SW 1271 (cell line): ENCODE data around the gene FAM200C.
A peak's percentile ranks its signal among the peaks of the same experiment; 100 is the strongest.

ENCODE experiments used
- DNase-seq, 2 experiments: peaks; one replicate each; lab custom pipeline; 2025; lab: John Stamatoyannopoulos, UW

FAM200C gene

DNA sequence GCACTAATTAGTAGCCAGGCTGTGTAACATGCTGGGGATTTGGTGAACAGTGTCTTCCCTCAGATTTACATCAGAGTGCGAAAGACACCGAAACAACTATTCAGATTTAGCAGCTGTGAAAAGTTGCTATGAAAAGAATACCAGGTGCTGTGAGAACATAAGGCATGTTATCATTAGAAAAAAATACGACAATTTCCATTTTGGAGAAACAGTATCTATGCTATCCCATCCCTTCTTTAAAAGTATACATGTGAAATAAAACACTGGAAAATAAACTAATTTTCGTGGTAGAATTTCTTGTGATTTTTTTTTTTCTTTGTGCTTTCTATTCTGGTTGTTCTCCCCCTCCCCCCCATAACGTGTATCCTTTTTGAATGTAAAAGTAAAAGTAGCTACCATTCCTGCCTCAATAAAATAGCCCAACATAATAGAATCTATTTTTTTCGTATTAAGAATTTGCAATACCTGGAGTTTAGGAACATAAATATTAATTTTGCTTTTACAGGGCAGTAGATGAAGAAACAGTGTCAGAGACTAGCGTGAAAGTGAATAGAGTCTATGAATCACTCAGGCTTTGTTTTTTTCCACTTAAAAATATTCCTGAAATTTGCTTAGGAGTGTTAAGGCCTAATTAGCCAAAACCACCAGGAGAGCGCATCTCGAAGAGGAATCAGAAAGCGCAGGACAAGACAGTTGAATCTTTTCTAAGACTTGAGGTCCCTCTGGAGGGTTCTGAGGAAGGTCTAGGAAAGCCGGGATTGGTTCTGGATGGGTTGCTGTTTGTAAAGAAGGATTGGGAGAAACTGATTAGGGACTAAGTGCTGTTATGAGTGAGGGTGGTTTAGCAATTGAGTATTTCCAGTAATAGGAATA lies 19.8 kb upstream of the FAM200C start:
- no peak for DNase-seq

DNA sequence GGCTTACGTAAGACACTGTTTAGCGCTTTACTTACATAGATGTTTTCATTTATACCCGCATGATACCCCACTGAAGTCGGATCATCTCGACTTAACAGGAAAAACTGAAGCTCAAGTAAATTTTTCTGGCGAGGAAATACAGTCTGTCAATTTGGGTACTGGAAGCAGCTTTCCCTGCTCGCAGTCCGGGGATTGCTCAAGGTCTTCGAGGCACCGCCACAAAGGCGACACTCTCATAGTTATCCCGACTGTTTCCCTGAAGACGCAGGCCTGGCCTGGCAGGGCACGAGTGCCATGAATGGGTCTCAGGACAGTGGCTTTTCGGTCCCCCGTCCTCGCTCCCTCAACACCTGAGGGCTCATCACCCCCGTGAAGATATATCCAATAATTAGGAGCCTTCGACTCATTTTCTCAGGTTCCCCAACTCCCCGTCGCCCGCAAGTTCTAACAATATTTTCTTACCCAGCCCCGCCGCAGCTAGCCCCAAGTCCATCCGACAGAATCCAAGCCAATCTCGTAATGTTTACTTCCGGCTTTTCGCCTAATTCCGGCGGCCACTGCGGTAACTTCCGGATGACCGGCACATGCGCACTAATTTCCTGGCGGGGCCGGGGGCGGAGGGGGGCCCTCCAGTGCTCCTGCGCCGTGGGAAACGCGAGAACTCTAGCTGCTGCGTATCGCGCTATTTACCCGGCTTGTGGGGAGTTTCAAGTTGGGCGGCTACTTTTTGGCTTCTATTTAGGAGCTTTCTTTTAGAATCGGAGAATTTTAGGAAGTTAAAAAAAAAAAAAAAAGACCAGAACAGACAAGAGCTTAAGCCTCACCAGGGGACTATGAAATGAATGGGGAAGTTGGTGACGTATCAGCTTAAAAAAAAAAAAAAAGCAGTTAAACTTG lies 19.0 kb upstream of the FAM200C start, which contains the start of gene SLU7:
TSS of gene SLU7 (minus strand) at position 521 of the 897 bp plus-strand sequence. CDS start 3,787 bp downstream, outside the sequence.
- DNase-seq: peak; percentile 86 to 96

DNA sequence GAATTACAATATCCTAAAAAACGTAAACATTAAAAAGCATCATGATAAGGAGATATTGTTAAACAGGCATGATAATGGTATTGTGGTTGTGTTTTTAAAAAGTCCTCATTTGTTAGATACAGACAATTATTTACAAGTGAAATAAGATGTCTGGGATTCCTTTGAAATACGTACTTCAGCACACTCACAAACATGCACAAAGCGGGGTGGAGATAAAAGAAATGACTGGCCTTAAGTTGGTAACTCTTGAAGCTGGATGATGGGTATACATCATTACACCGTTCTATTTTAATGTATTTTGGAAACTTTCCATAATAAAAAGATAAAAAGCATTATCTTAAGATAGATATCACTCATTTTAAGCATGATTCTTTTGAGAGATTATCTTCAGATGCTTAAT lies 1.0 kb downstream of the FAM200C start:
- DNase-seq: no peak

DNA sequence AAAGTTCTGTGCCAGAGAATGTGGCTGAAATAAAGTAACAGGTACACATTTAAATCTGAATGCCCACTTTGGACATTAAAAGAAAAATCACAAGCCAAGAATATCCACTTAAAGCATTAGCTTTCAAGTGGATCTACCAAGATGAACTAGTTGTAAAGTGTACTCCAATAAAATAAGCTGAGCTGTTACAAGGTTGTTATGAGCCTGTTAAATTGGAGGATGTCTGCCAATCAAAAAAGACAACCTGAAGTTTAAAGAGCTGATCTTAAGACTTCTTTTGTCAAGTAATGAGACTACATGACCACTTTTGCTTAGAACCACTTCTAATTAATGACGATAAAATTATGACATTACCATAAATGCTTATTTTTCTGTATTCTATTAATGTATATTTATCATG lies 2.4 kb downstream of the FAM200C start:
- DNase-seq: no peak

DNA sequence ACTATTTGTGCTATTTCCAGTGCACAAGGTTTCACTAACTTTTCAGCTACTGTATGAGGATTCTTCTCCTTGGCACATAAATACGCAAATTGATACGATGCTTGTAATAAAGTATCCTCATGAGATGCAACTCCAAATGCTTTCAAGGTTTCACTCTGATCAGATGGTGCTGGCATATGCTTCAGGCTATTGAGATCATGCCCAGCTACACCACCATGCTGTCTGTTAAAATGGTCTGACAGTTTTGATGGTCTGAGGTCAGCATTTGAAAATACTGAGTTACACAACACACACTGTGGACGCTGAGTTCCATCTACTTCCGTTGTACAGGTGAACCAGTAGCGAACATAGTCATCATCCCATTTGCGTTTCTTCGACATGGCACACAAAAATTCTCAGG lies 4.7 kb downstream of the FAM200C start:
- no peak for DNase-seq

DNA sequence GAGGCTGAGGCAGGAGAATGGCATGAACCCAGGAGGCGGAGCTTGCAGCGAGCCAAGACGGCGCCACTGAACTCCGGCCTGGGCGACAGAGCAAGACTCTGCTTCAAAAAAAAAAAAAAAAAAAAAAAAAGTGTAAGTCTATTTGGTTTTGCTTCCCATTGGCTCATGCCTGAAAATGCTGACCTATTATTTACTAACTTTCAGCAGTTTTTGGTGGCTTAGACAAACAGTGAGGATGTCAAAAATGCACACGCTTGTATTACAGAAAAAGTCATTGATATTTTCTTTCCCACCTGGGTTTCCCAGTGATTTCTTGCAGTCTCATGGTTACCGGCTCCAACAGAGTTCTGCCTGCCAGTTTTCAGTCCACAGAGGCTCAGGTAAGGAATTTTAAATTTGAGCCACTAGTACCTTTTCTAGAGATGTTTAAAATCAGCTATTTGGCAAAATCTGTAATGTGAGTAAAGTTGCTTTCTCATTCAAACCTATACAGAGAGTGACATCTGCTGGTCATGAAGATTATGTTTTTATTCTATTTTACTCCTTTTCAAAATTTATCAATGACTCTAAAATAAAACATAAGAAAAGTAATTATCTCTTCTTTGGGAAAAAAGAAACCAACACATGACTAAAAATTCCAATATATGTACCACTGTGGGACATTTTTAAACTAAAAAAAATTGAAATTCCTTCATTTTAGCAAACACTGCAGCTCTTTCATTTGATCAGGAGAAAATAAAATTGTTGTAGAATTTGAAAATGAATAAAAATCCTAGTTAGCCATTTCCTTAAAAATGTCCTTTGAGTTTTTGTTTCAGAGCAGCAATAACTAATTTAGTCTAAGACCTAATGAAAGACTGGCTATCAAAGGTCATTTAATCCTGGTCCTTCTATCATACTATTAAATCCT lies 8.8 kb downstream of the FAM200C start:
- peak in 1 of 2 experiments; percentile 65 for DNase-seq

DNA sequence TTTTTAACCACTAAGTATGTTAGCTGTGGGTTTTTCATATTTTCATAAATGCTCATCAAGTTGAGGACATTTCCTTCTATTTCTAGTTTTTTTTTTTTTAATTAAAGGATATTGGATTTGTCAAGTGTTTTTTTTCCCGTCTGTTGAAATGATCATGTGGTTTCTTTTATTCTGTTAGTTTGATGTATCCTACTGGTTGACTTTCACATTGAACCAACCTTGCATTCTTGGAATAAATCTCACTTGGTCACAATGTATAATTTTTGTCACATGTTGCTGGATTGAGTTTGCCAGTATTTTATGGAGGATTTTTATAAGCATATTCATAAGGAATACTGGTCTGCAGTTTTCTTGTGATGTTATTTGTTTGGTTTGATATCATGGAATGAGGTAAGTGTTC lies 12.4 kb downstream of the FAM200C start:
- no peak for DNase-seq

DNA sequence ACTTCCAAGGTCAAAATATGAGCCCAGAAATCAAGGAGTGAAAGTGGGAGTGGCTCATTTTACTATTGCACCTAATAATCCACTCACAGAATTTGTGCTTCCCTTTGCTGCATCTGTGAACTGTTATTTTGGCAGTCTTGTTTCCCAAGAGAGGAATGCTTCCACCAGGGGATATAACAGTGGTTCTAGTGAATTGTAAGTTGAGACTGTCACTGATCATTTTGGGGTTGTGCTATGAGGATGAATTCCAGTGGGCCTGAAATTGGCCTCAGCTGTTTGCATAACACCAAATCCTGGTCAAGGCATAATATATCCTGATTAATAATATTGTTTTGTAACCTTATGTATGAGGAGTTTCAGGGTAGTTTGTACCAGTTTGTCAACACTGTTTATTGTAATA lies 14.4 kb downstream of the FAM200C start:
- no peak for DNase-seq

DNA sequence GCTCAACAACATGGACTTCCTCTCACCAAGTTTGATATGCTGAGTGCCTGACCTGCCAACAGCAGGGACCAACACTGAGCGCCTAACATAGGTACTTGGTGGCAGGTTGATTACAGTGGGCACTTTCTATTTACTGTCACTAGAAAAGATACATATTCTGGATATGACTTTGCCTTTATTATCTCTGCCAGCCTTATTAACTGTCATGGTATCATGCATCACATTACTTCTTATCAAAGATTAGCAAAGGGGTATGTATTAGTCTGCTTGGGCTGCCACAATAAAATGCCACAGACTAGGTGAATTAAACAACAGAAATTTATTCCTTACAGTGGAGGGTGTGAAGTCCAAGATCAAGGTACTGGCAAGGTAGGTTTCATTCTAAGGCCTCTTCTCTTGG lies 15.2 kb downstream of the FAM200C start:
- DNase-seq: no peak

DNA sequence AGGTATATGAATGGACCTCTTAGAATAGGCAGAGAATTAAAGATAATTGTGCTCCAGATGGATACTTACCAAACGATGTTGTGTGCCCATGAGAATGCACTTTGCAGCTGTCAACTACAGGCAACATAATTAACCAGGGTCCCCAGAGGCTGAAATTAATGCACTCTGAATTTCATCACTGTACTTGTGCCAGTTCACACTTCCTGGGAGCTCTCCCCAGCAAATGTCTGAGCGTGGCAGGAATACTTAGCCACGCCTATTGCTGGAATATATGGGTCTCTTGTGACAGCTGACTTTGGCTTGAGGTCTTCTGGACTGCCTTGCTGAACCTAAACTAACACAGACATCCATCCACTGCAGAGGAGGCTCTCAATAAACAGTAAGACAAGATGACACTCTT lies 17.5 kb downstream of the FAM200C start:
- no peak for DNase-seq

DNA sequence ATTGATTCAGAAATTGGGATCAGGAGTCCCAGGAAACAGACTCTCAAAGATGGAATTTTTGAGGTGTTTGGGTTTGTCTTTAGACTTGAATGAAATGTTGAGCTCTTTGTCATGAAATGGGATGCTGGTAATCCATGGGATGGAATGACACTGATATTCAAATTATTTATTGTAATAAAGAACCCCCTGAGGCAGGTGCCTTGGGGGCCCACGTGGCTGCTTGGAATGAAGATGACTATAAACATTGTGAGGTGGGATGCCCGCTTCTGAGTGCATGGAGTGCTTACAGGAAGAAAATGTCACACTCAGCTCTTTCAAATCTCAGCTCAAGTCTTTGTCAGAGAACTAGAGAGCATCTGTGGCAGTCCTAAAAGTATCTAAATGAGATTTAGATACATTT lies 19.8 kb downstream of the FAM200C start:
- DNase-seq: no peak

DNA sequence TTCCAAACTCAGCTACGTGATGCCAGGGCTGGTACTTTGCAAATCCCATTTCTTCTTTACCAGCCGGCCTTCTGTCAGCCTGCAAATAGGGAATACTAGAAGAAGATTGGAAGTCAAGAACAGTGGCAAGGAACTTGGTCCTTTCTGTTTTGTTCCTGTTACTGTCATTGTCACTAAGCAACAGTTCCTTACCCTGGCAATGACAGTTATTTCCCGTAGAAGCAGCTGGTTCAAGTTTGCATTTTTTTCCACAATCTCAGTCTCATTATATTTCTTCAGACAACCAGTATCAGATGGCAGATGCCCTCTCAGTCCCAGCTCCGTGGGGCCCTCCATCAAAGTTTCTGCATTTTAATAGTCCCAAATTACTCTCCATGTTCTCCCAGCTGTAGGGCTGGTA lies 20.3 kb downstream of the FAM200C start:
- no peak for DNase-seq

DNA sequence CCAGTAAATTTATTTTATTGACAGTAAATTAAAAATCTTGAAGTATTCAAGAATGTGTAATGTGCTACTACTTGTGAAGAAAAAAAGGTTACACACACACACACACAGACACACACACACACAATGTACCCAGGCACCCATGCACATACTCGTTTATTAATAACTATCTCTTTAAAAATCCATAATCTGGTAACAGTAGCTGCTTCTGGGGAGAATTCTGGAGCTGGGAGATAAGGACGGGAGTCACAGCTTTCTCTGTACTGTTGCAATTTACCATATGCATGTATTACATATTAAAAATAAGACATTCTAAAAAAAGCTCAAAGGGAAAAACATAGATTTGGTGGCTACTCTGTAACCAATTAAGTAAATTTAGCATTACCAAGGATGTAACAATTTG lies 21.5 kb downstream of the FAM200C start:
- DNase-seq: no peak

DNA sequence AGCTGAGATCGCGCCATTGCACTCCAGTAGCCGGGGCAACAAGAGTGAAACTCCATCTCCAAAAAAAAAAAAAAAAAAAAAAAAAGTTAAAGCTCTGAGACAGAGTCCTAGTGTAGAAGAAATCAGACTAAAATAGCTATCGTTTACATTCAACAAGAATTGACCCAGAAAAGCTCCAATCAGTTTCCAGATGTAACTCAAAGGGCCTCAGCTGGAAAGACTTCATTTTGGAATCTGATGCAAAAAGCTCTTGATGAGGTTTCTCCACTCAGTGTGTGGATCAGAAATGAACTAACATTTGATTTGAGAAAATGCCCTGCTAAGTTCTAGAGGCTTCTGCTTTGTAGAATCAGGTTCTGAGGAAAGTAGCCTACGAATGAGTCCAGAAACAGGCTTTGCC lies 22.2 kb downstream of the FAM200C start:
- no peak for DNase-seq

DNA sequence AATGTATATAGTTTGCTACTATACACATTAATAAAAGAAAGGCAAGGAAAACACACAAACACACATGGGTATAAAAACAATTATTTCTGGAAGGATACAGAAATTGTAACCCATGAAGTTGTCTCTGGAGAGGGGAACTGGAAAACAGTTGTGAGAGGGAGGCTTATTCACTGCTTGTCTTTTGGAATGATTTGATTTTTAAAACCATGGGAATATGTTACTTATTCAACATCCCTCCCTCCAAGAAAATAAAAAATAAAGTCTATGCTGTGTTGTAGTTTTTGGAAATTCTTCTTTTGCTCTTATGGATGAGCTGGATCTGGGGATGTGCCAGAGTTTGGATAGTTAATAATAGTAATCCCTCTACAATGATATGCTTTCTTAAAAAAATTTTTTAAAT lies 23.4 kb downstream of the FAM200C start:
- no peak for DNase-seq

DNA sequence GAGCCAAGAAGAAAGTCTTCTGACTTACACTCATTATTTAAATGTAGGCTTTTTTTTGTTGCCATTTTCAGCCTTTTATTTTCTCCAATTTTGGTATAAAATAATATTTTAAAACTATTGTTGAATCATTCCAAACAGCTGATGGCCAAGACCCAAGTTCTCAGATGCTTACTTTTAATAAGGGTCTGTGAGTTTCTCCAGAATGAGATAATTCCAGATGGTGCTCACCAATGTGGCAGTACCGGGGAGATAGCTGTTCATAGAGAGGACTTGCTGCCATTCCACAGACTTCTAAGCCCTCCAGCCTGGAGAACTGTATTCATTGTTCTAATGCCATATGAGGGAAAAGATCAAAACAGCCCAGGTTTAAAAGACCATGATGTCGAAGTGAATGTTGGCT lies 24.2 kb downstream of the FAM200C start:
- no peak for DNase-seq

DNA sequence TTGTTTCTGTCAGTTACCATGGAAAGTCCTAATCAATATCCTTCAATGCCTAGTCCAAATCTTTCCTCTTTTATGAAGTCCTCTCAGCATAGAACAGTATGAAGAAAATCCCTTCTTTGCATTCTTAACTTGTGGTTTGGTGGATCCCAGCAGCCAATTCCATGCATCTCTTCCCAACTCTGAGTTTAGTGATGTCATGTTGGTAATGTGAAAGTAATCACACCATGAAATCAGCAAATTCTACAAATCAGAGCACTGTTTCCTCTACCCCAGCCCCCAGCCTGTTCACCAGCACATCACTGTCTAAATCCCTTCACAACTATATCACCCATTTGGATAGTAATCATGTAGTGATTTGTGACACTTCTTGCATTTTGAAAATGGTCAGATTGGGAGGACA lies 24.7 kb downstream of the FAM200C start:
- no peak for DNase-seq

DNA sequence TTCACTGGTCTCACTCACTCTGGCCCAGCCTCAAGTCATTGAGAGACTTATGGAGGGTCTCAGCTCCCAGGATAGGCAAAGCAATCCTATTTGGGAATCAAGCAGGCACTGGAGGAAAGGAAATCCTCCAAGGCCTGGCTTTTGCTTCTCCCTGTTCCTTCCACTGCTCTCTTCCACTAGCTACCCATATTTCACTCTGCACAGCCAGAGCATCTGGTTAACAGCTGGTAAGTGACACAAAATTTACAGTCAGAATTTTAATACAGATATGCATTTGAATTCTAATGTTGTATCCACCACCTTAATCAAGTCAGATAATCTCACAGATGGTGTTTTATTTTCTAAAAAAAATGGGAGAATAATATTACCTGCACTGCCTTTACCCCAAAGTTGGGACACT lies 28.6 kb downstream of the FAM200C start:
- DNase-seq: no peak

DNA sequence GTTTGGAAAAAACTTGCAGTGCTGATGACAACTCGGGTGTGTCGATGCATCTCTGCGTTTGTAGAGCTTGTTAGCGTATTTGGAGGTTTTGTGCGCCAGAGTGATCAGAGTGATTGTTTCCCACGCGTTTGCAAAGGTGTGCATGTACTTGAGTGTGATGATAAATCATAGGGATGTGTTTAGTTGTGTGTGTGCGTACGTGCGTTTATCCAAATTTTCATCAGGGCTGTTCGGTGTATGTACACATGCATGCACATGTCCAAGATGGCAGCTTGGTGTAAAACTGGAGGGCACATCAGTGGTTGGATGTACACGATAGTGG lies 29.2 kb downstream of the FAM200C start:
- DNase-seq: no peak

DNA sequence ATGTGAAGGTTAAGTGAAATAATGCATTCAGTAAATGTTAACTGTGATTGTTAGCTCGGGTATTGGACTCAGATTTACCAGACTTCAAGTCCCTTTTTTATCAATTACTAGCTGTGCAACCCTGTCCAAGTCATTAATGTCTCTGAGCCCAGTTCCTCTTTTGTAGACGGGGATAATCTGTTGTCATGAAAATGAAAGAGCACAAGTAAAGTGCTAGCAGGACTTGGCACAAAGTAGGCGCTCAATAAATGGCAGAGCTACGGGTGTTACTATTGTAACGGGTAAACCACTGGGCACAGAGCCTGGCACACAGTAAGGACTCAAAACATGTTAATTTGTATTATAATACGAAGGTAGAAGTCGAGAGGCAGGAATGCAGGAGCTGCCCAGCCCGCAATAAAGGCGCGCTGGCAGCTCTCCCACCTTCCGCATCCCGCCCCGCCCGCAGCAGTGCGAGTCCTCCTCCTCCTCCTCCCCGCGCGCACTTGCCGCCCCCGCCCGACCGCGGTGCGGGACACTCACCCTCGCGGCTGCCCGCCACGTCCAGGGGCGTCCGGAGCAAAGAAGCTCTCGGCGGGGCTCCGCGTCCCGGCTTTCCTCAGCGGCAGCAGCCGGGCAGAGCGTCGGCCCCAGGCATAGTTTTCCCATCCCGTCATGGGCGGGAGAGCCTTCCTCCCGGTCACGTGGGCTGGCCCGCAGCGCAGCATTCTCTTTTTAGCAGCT lies 29.7 kb downstream of the FAM200C start, which contains the start of gene C1QTNF2:
TSS of gene C1QTNF2 (minus strand) at position 637 of the 723 bp plus-strand sequence. CDS start 15,615 bp downstream, outside the sequence.
- no peak for DNase-seq

DNA sequence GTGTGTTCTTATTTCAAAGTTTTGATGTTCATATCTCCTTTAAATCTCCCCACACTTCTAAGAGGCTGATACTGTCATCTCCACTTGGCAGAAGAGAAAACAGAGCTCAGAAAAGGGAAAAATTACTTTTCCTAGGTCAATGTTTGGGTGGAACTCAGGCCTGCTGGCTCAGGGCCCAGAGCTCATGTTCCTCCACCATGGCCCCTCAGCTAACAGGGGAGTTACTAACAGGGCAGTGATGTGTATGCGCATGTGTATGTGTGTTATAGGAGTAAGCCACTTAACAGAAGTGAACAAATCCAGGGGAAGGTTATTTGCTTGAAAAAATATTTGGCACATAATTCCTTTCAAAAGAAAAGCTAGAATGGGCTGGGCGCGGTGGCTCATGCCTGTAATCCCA lies 32.0 kb downstream of the FAM200C start:
- DNase-seq: no peak
